IMR-90 (cell line): ENCODE results near the gene NIPSNAP2. TPM values are rescaled to one million over a fixed set of nuclear protein-coding genes. Genes with fewer than 3 reads are reported as not detected.

Experiments
- ATAC-seq: fragments of 200-7000 bp; cut with Tn5 transposase; 2 replicates; pipeline ENCODE4 v1.9.1; 2020; ENCODE audit warnings: low read depth, mild to moderate bottlenecking, moderate library complexity
- BruUV-seq: library from RNA; stranded (reverse); fragments of 400-500 nt; replicated peaks from 2 replicates; lab custom pipeline; 2021; lab: Mats Ljungman, UMichigan
- CTCF ChIA-PET: fragments of 300-600 bp; formaldehyde crosslinking; extraction: SDS; loops from one replicate; lab custom pipeline; 2021; ENCODE audit warnings: antibody characterized with exemption; lab: Yijun Ruan, JAX
- POLR2A ChIA-PET: fragments of 300-600 bp; sonication (Branson Sonifier 250); formaldehyde crosslinking; loops from one replicate; lab custom pipeline; 2022; ENCODE audit warnings: antibody characterized with exemption; ENCODE audit not compliant: unreplicated experiment; lab: Charles Lee
- DNase-seq: peaks from one replicate; pipeline ENCODE4 v3.0.0; 2013
- H2AFZ ChIP-seq: replicated peaks from 2 replicates; pipeline ENCODE3; 2013; ENCODE audit warnings: low read length, mild to moderate bottlenecking; ENCODE audit not compliant: poor library complexity
- H2AK5ac ChIP-seq: 2 replicates; pipeline ENCODE4 v1.6.1; 2013; ENCODE audit warnings: low read depth, low read length, inconsistent platforms
- H2AK9ac ChIP-seq: replicated peaks from 2 replicates; pipeline ENCODE3; 2013; ENCODE audit warnings: mild to moderate bottlenecking, low read depth, low read length, moderate library complexity; ENCODE audit not compliant: poor library complexity
- H2BK120ac ChIP-seq: 2 replicates; pipeline ENCODE4 v1.6.1; 2013; ENCODE audit warnings: low read depth, low read length, inconsistent platforms
- H2BK15ac ChIP-seq: 3 replicates; pipeline ENCODE4 v1.6.1; 2013; ENCODE audit warnings: low read depth, low read length, inconsistent platforms
- H2BK20ac ChIP-seq: 2 replicates; pipeline ENCODE4 v1.6.1; 2013; ENCODE audit warnings: low read depth, mild to moderate bottlenecking, inconsistent platforms, low read length, moderate library complexity
- H2BK5ac ChIP-seq: 2 replicates; pipeline ENCODE4 v1.6.1; 2013; ENCODE audit warnings: mild to moderate bottlenecking, low read depth, low read length, inconsistent platforms; ENCODE audit not compliant: poor library complexity, severe bottlenecking
- H3K14ac ChIP-seq: replicated peaks from 2 replicates; pipeline ENCODE4 v1.6.1; 2013; ENCODE audit warnings: low read depth, low read length, inconsistent platforms
- H3K18ac ChIP-seq: 2 replicates; pipeline ENCODE4 v1.6.1; 2013; ENCODE audit warnings: low read depth, low read length, control low read depth
- H3K23ac ChIP-seq: 2 replicates; pipeline ENCODE4 v1.6.1; 2013; ENCODE audit warnings: low read depth, low read length, inconsistent platforms
- H3K27ac ChIP-seq: 2 replicates; pipeline ENCODE4 v1.5.1; 2013; ENCODE audit warnings: mild to moderate bottlenecking, control low read depth, low read length; ENCODE audit not compliant: insufficient read depth
- H3K27me3 ChIP-seq: 2 replicates; pipeline ENCODE4 v1.6.1; 2013; ENCODE audit warnings: low read length; ENCODE audit not compliant: control insufficient read depth, insufficient read depth
- H3K36me3 ChIP-seq: 2 replicates; pipeline ENCODE4 v1.6.1; 2013; ENCODE audit warnings: low read length, mixed read lengths; ENCODE audit not compliant: control insufficient read depth, insufficient read depth
- H3K4ac ChIP-seq: 2 replicates; pipeline ENCODE4 v1.6.1; 2013; ENCODE audit warnings: low read depth, low read length, inconsistent platforms
- H3K4me1 ChIP-seq: 2 replicates; pipeline ENCODE4 v1.6.1; 2013; ENCODE audit warnings: low read length, mixed read lengths; ENCODE audit not compliant: control insufficient read depth, insufficient read depth
- H3K4me2 ChIP-seq: 2 replicates; pipeline ENCODE4 v1.6.1; 2013; ENCODE audit warnings: low read depth, mild to moderate bottlenecking, control low read depth, low read length, moderate library complexity
- H3K4me3 ChIP-seq: 2 replicates; pipeline ENCODE4 v1.5.1; 2013; ENCODE audit warnings: low read depth, mild to moderate bottlenecking, control low read depth, low read length, moderate library complexity; ENCODE audit not compliant: insufficient read depth
- H3K56ac ChIP-seq: 2 replicates; pipeline ENCODE4 v1.6.1; 2013; ENCODE audit warnings: low read length, inconsistent platforms; ENCODE audit not compliant: insufficient read depth; ENCODE audit errors: extremely low read depth
- H3K79me1 ChIP-seq, 2 experiments: 2 replicates each; pipeline ENCODE4 v1.6.1; 2013; ENCODE audit warnings: low read length in 2 of 2, inconsistent platforms in 1 of 2, low read depth in 1 of 2
- H3K9ac ChIP-seq: 2 replicates; pipeline ENCODE4 v1.6.1; 2013; ENCODE audit warnings: low read depth, low read length, control low read depth
- H3K9me1 ChIP-seq: 2 replicates; pipeline ENCODE4 v1.6.1; 2013; ENCODE audit warnings: low read length, inconsistent platforms; ENCODE audit not compliant: insufficient read depth
- H3K9me3 ChIP-seq: 2 replicates; pipeline ENCODE4 v1.6.1; 2013; ENCODE audit warnings: low read length; ENCODE audit not compliant: control insufficient read depth, insufficient read depth
- H4K20me1 ChIP-seq: 2 replicates; pipeline ENCODE4 v1.6.1; 2013; ENCODE audit warnings: low read length, inconsistent platforms; ENCODE audit not compliant: insufficient read depth
- H4K5ac ChIP-seq: 2 replicates; pipeline ENCODE4 v1.6.1; 2013; ENCODE audit warnings: mild to moderate bottlenecking, low read depth, low read length, control low read depth
- H4K8ac ChIP-seq, 2 experiments: 2 replicates each; pipeline ENCODE4 v1.6.1; 2013; ENCODE audit warnings: low read depth in 2 of 2, low read length in 2 of 2, control low read depth in 1 of 2, inconsistent platforms in 1 of 2
- H4K91ac ChIP-seq: 2 replicates; pipeline ENCODE4 v1.6.1; 2013; ENCODE audit warnings: low read depth, low read length, inconsistent platforms; ENCODE audit not compliant: insufficient read depth
- CEBPB ChIP-seq: IDR thresholded peaks from 2 replicates; pipeline ENCODE4 v1.6.1; 2012; ENCODE audit warnings: low read depth, low read length, improper control_type of control experiment
- MAFK ChIP-seq: IDR thresholded peaks from 2 replicates; pipeline ENCODE4 v1.6.1; 2012; ENCODE audit warnings: low read depth, low read length, improper control_type of control experiment
- MAZ ChIP-seq: IDR thresholded peaks from 2 replicates; pipeline ENCODE4 v1.6.1; 2012; ENCODE audit warnings: low read depth, mild to moderate bottlenecking, low read length, improper control_type of control experiment, moderate library complexity, borderline replicate concordance
- MXI1 ChIP-seq: IDR thresholded peaks from 2 replicates; pipeline ENCODE4 v1.6.1; 2012; ENCODE audit warnings: low read depth, mild to moderate bottlenecking, low read length, moderate library complexity, borderline replicate concordance
- NFE2L2 ChIP-seq: fragments of 150-350 bp; IDR thresholded peaks from 2 replicates; pipeline ENCODE4 v1.6.1; 2016; ENCODE audit warnings: low read depth, mild to moderate bottlenecking, low read length
- RAD21 ChIP-seq: IDR thresholded peaks from 2 replicates; pipeline ENCODE4 v1.6.1; 2012; ENCODE audit warnings: low read length, improper control_type of control experiment
- RCOR1 ChIP-seq: IDR thresholded peaks from 2 replicates; pipeline ENCODE4 v1.6.1; 2012; ENCODE audit warnings: mild to moderate bottlenecking, low read length, improper control_type of control experiment; ENCODE audit not compliant: insufficient replicate concordance
- USF2 ChIP-seq: fragments of 150-350 bp; IDR thresholded peaks from 2 replicates; pipeline ENCODE4 v1.6.1; 2017; ENCODE audit warnings: mild to moderate bottlenecking, antibody characterized with exemption, low read length, low read depth
- WGBS, 2 experiments: methylation state at CpG; one replicate each; pipeline versions ENCODE4 v1.1.5 to v1.1.7; 2013; ENCODE audit warnings: missing lambda C conversion rate in 2 of 2; ENCODE audit not compliant: insufficient read length in 1 of 2; ENCODE audit errors: extremely low coverage in 2 of 2; 5-methylcytosine and 5-hydroxymethylcytosine counted together
- dilution Hi-C: fragments of 300-500 bp; cut with HindIII; formaldehyde crosslinking; loops from one replicate; pipeline ENCODE4 v1.14.3; 2018; ENCODE audit warnings: low sequenced_read_pairs; ENCODE audit not compliant: unreplicated experiment
- in situ Hi-C: fragments of 300-500 bp; cut with MboI; formaldehyde crosslinking; loops from 3 replicates; pipeline ENCODE4 v1.14.3; 2019; ENCODE audit warnings: low sequenced_read_pairs, inconsistent platforms, mixed read lengths
- intact Hi-C: fragments of 100-400 bp; cut with micrococcal nuclease; formaldehyde crosslinking; loops from 2 replicates; pipeline ENCODE4 v1.10.0; 2022
- polyA plus RNA-seq, 3 experiments: library from polyadenylated mRNA; depleted of rRNA; stranded (reverse); fragments of >200 nt; gene quantifications; 2 replicates each; pipeline ENCODE4 v1.2.3, GENCODE V29; 2012; ENCODE audit warnings: low replicate concordance in 1 of 3
- total RNA-seq: library from RNA; depleted of rRNA; stranded (reverse); fragments of >200 nt; gene quantifications from 2 replicates; pipeline ENCODE4 v1.2.3, GENCODE V29; 2012

Gene NIPSNAP2
- total and polyA plus RNA-seq, 2 of the 4 experiments (the other 2 are of a cell fraction): 33.7 to 42.8 TPM

GRCh38 chr7:56046721-56047445 is 82.5 kb downstream of the NIPSNAP2 start:
- 0% methylated on average over 1 of the region's 5 CpGs; no CpG with 5 or more reads in 1 of the 2 experiments for WGBS, 2 experiments
- ATAC-seq: peak; percentile 5; the same call in 1 of the 2 replicates
- Histone ChIP-seq H3K18ac (peak overlapping the region; percentile 58), H2BK120ac (no peak overlapping the region; the same call in 1 of the 2 replicates), H4K20me1 (no peaks in the 10 kb centered on the region), H3K9ac (peak overlapping the region; percentile 19; the same call in 1 of the 2 replicates), H3K36me3 (peaks cover 3% of the 10 kb centered on the region; the same call in 1 of the 2 replicates), H3K9me3 (no peaks in the 10 kb centered on the region), H3K23ac (no peak overlapping the region), H3K9me1 (peaks cover 4% of the 10 kb centered on the region; the same call in 1 of the 2 replicates), H3K4me3 (no peak overlapping the region), H3K14ac (peak overlapping the region; percentile 66; the same call in 1 of the 2 replicates), H2AK5ac (peak overlapping the region; percentile 82; the same call in 1 of the 2 replicates), H2AK9ac (peak overlapping the region; percentile 72), H2BK15ac (no peak overlapping the region), H3K4me2 (peak overlapping the region; percentile 41), H3K56ac (no peak overlapping the region), H3K4me1 (peaks cover 8% of the 10 kb centered on the region), H2BK20ac (peak overlapping the region; percentile 42; the same call in 1 of the 2 replicates), H4K8ac (peak overlapping the region in 1 of 2 experiments; percentile 51; a peak in 2 of 4 replicates), H4K5ac (peak overlapping the region; percentile 43), H3K27ac (peak overlapping the region; percentile 91), H3K4ac (peak overlapping the region; percentile 66), H2BK5ac (peak overlapping the region; percentile 77), H3K27me3 (no peaks in the 10 kb centered on the region), H4K91ac (peak overlapping the region; percentile 65), H2AFZ (no peak overlapping the region), H3K79me1 (peaks cover 18 to 29% of the 10 kb centered on the region in 2 experiments)
- ChIA-PET CTCF (no interaction called here), POLR2A (no interaction called here)
- peak; percentile 88 for DNase-seq
- dilution Hi-C loops (no loop called here), in situ Hi-C loops (no loop called here), intact Hi-C loops (loop anchor here (2.0 kb wide), 1 partner anchor 16 kb away; no protein-coding TSS in a partner anchor)
- no peak for TF ChIP-seq USF2
- no peak for TF ChIP-seq MXI1
- TF ChIP-seq CEBPB: no peak
- no peak for TF ChIP-seq MAFK
- TF ChIP-seq NFE2L2: no peak
- TF ChIP-seq RAD21: no peak
- TF ChIP-seq RCOR1: no peak
- no peak for TF ChIP-seq MAZ
- BruUV-seq: no TSS peak
